ENCODE results near the gene ARHGEF26. TPM values are rescaled to one million over a fixed set of nuclear protein-coding genes. Genes with fewer than 3 reads are reported as not detected.

Gene ARHGEF26
- polyA plus RNA-seq, 1 donor = 11.3 TPM

DNA sequence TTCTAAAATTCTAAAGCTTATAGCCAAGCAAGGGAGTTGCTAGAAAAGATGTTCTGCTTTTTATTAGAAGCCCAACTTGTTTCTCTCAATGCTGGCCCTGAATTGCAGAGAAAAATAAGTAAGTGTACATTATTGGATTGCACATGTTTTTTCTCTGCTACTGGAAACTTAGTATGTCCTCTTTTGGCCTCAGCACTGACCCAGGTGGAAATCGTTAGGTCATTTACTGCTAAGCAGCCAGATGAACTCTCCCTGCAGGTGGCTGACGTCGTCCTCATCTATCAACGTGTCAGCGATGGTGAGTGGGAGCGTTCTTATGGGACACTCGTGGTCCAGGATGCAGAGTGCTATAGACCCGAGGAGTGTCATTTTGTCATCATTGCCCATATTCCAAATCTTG is 133.3 kb downstream of the ARHGEF26 start:
- DNase-seq = no peak

- no peak for DNase-seq
Observed at GRCh38 chr3:154273381-154273780, 152.2 kb downstream of the ARHGEF26 start.

DNA sequence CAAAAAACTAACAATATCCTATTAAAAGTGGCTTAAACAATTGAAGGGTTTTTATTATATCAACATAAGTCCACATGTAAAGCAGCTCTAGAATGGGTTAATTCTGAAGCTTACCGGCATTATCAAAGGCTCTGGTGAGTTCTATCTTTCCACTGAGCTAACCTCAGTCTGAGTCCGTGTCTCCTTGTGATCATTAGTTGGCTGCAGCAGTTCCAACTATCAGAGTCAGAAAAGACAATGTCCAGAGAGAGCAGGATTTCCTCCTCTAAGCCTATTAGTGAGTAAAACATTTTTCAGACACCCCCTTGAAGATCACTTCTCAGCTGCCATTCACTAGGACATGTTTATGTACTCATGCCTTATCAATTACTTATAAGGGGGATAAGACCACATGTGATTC is 153.2 kb downstream of the ARHGEF26 start:
- DNase-seq = no peak

GRCh38 chr3:154275292-154275691 is 154.1 kb downstream of the ARHGEF26 start:
- DNase-seq = no peak

- DNase-seq = no peak
Observed at GRCh38 chr3:154275965-154276364, 154.8 kb downstream of the ARHGEF26 start.

DNA sequence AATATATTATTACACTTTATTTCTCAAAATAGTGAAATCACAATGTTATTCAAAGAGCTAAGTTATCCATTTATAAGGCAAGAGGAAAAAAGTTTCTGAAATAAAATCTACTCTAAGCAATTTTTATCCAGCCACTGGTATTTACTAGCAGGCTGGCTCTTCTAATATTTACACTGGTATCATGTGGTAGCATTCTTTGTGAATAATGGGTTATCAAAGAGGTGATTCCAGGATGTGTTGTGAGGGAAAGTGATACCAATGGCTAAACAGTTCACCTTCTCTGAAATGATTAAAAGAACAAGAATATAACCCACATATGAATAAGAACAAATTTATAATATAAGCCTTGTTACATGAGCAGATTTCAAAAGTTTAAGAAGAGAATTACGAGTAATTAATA is 159.0 kb downstream of the ARHGEF26 start:
- DNase-seq = no peak

GRCh38 chr3:154285221-154285620 is 164.0 kb downstream of the ARHGEF26 start:
- DNase-seq = no peak

DNA sequence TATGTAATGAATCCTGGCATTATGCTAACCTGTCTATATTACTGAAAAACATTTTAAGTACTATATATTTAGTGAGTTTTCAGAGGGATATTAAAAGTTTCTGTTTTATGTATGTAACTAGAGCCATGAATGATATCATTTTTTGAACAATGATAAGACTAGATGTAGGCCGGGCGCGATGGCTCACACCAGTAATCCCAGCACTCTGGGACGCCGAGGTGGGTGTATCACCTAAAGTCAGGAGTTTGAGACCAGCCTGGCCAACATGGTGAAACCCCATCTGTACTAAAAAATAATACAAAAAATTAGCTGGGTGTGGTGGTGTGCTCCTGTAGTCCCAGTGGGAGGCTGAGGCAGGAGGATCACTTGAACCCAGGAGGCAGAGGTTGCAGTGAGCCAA is 169.0 kb downstream of the ARHGEF26 start:
- DNase-seq = no peak

- no peak for DNase-seq
Observed at GRCh38 chr3:154294016-154294415, 172.8 kb downstream of the ARHGEF26 start.

- DNase-seq = no peak
Observed at GRCh38 chr3:154301561-154301960, 180.4 kb downstream of the ARHGEF26 start.

- no peak for DNase-seq
Observed at GRCh38 chr3:154304116-154304786, 183.1 kb downstream of the ARHGEF26 start.

DNA sequence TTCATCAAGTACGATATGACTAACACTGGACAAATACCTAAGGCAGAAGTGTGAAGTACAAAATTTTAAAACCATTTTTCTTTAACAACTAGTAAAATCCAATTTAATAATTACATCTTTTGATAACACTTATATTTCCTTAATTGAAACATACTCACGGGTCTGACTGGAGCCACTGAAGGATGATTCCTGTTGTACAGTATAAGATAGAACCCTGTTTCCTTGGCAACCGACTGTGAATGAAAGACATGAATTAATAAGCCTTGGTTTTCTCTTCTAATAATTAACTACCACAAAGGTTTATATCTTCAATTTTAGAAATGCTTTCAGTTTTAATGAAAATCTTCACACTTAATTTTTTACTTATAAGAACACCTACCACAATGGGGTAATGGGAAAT is 183.7 kb downstream of the ARHGEF26 start:
- no peak for DNase-seq

DNA sequence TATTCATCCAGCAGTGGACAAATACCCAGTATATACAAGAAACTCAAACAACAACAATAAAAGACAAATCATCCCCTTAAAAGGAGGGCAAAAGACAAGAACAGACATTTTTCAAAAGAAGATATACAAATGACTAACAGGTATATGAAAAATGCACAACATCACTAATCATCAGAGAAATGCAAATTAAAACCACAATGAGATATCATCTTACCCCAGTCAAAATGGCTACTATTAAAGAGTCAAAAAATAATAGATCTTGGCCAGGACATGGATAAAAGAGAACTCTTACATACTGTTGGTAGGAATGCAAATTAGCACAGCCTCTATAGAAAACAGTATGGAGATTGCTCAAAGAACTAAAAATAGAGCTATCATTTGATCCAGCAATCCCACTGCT is 186.2 kb downstream of the ARHGEF26 start:
- DNase-seq = no peak

Other genes starting within 250 kb of the ARHGEF26 start
- gene DHX36, start 203.1 kb downstream of the ARHGEF26 start, polyA plus RNA-seq (ENCODE audit: insufficient read length) = 47.3 TPM

All from hindlimb muscle (tissue), 1 donor.